ENCODE results near the gene RIN2.

RIN2 gene

DNA sequence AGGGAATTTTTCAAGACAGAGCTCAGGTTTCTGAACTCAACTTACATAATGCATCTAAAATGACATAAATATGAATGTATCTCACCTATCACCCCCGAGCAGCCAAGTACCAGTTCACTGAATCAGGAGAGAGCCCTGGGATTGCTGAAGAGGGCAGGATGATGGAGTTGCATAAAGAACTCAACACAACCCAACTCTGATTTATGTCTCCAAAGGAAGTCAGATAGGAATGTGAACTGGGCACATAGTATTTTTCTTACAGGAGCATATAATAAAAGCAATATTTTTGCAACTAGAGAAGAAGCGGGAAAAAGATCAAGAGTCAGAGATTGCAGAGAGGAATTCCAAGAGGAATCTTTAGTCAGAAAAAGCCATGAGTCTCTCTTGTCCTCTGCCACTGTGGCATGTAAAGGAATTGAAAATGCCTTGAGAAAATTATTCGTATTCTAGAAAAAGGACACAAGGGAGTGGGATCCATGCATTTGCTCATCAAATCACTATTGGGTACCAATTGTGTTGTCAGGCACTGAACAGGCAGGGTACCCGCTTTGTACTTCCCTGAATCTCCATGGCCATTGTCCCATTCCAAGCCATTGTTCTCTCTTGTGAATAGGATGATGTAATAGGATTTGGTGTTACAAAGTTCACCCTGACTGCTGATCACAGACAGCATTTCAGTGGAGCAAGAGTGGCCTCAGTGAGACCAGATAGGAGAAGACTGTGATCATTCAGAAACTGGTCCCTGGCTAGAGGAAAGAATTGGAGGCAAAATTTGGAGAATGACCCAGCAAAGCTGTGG is 16.3 kb downstream of the RIN2 start:
- TF ChIP-seq, protein P1, sequence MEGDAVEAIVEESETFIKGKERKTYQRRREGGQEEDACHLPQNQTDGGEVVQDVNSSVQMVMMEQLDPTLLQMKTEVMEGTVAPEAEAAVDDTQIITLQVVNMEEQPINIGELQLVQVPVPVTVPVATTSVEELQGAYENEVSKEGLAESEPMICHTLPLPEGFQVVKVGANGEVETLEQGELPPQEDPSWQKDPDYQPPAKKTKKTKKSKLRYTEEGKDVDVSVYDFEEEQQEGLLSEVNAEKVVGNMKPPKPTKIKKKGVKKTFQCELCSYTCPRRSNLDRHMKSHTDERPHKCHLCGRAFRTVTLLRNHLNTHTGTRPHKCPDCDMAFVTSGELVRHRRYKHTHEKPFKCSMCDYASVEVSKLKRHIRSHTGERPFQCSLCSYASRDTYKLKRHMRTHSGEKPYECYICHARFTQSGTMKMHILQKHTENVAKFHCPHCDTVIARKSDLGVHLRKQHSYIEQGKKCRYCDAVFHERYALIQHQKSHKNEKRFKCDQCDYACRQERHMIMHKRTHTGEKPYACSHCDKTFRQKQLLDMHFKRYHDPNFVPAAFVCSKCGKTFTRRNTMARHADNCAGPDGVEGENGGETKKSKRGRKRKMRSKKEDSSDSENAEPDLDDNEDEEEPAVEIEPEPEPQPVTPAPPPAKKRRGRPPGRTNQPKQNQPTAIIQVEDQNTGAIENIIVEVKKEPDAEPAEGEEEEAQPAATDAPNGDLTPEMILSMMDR (IDR thresholded peaks at IDR 0.05; ENCODE audit: insufficient read depth, low read length, poor library complexity, severe bottlenecking): no peak

DNA sequence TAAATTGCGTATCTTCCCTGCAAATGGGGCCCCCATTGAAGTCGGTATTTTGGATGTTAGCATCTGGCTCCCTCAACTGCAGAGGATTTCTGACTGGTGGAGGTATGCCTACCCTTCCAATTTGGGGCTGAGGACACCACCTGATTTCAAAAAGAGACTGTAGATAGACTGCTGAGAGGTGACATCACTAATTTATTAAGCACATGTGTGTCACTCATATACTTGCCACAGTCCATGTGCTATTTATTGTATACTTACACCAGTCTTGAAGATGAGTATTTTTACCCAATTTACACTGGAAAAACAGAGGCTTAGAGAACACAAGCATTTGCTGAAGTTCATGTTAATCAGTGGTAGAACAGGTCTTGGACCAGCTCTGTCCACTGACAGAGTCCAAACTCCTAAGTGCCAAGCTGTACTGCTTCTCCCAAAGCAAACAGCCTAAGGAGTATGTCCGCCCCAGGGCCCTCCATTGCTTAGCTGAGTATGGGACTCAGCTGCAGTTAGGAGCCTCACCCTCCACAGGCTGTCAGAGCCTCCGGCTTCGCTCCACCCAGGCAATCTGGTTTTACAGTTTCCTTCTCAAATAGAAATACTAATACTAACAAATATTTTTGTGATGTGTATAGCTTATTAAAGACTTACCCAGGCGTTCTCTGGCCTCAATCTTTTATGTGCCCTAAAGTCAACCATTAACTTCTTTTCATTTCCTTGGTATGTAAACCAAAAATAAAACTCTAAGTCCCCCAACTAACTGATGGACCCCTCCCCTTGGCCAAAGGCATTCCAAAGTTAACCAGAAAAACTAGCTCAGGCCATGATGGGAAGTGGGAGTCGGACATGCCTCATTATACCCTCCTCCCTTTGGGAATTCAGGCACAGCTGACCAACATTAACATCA is 17.5 kb downstream of the RIN2 start:
- no peak overlapping the region for H3K4me3 ChIP-seq (replicated peaks; ENCODE audit: low read depth, low read length)
- DNase-seq (ENCODE audit: extremely low read depth, insufficient read length): no peak
- H3K27me3 ChIP-seq (replicated peaks; ENCODE audit: control insufficient read depth, insufficient read depth, low read length): no peaks in the 10 kb centered on the region; the same call in 1 of the 2 replicates
- H3K36me3 ChIP-seq (ENCODE audit: control insufficient read depth, insufficient read depth, low read length): no peaks in the 10 kb centered on the region
- TF ChIP-seq, protein P1 (IDR thresholded peaks at IDR 0.05; ENCODE audit: insufficient read depth, low read length, poor library complexity, severe bottlenecking): no peak

More for the DNA sequence above, 16.3 kb downstream of the RIN2 start:
- no peaks in the 10 kb centered on the region for H3K36me3 ChIP-seq (ENCODE audit: control insufficient read depth, insufficient read depth, low read length)
- DNase-seq (ENCODE audit: extremely low read depth, insufficient read length): no peak
- H3K27me3 ChIP-seq (replicated peaks; ENCODE audit: control insufficient read depth, insufficient read depth, low read length): no peaks in the 10 kb centered on the region; the same call in 1 of the 2 replicates
- H3K4me3 ChIP-seq (replicated peaks; ENCODE audit: low read depth, low read length): no peak overlapping the region

DNA sequence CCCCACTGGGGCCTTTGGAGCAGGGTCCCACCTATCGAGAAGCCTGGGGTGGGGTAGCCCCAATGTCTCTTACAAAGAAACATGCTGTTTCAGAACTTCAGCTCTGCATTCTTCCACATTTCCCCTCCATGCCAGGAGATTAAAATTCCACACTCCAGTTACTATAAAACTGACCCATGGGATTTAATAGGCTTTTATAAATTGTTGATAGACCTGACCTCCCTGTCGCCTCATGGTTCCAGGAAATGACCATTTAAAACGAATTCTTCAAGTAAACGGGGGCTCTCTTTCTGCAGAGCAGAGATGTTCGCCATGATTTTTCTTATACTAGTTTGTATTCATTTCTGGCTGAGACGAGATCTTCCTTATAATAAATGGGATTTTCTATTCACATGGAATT is 19.3 kb downstream of the RIN2 start:
- no peak for DNase-seq (ENCODE audit: extremely low read depth, insufficient read length)
- no peak overlapping the region for H3K4me3 ChIP-seq (replicated peaks; ENCODE audit: low read depth, low read length)
- H3K36me3 ChIP-seq (ENCODE audit: control insufficient read depth, insufficient read depth, low read length): no peaks in the 10 kb centered on the region
- TF ChIP-seq, protein P1 (IDR thresholded peaks at IDR 0.05; ENCODE audit: insufficient read depth, low read length, poor library complexity, severe bottlenecking): no peak
- H3K27me3 ChIP-seq (replicated peaks; ENCODE audit: control insufficient read depth, insufficient read depth, low read length): no peaks in the 10 kb centered on the region; the same call in 1 of the 2 replicates

DNA sequence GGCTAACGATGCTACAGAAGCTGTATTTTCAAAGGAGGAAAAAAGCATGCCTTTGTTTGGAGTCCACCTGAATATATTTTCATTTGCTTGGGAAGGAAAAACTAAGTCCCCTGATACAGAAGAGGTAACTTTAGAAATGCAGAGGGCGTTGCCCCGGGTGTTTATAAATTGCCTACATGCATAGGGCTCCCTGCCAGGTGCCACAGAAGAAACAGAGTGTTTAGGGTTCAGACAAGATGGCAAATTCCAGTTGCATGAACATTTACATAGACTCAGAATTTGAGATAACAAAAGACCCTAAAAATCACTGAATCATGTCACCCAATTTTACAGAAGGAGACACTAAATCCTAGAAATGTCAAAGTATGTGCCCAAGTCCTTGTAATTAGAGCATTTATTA is 19.9 kb downstream of the RIN2 start:
- TF ChIP-seq, protein P1 (IDR thresholded peaks at IDR 0.05; ENCODE audit: insufficient read depth, low read length, poor library complexity, severe bottlenecking): no peak
- no peak overlapping the region for H3K4me3 ChIP-seq (replicated peaks; ENCODE audit: low read depth, low read length)
- no peaks in the 10 kb centered on the region for H3K36me3 ChIP-seq (ENCODE audit: control insufficient read depth, insufficient read depth, low read length)
- H3K27me3 ChIP-seq (replicated peaks; ENCODE audit: control insufficient read depth, insufficient read depth, low read length): no peaks in the 10 kb centered on the region; the same call in 1 of the 2 replicates
- no peak for DNase-seq (ENCODE audit: extremely low read depth, insufficient read length)

DNA sequence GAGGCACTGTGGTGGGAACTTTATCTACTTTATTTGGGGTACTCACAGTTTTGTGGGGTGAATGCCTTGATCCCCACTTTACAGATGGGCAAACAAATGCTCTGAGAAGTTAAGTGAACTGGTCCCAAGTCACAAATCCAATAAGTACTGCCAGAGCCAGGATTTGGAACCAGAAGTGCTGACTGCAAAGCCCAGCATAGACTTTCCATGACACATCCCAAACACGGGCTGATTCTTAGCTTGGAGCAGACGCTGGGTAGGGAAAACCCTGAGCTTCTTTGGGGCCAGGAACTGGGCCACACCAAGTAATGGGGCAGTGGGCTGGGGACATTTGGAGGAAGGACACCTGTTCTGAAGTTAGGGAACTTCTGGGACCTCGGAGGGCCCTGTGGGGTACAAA is 20.3 kb downstream of the RIN2 start:
- H3K36me3 ChIP-seq (ENCODE audit: control insufficient read depth, insufficient read depth, low read length): no peaks in the 10 kb centered on the region
- TF ChIP-seq, protein P1 (IDR thresholded peaks at IDR 0.05; ENCODE audit: insufficient read depth, low read length, poor library complexity, severe bottlenecking): no peak
- DNase-seq (ENCODE audit: extremely low read depth, insufficient read length): no peak
- H3K27me3 ChIP-seq (replicated peaks; ENCODE audit: control insufficient read depth, insufficient read depth, low read length): no peaks in the 10 kb centered on the region; the same call in 1 of the 2 replicates
- no peak overlapping the region for H3K4me3 ChIP-seq (replicated peaks; ENCODE audit: low read depth, low read length)

Data from GM06990 (cell line).